ENCODE results near the gene LRRTM3. TPM values are rescaled to one million over a fixed set of nuclear protein-coding genes. Genes with fewer than 3 reads are reported as not detected.
A peak's percentile ranks its signal among the peaks of the same experiment; 100 is the strongest.

LRRTM3 gene
- total RNA-seq, 1 donor from 2014 or later = 2.8 TPM

DNA sequence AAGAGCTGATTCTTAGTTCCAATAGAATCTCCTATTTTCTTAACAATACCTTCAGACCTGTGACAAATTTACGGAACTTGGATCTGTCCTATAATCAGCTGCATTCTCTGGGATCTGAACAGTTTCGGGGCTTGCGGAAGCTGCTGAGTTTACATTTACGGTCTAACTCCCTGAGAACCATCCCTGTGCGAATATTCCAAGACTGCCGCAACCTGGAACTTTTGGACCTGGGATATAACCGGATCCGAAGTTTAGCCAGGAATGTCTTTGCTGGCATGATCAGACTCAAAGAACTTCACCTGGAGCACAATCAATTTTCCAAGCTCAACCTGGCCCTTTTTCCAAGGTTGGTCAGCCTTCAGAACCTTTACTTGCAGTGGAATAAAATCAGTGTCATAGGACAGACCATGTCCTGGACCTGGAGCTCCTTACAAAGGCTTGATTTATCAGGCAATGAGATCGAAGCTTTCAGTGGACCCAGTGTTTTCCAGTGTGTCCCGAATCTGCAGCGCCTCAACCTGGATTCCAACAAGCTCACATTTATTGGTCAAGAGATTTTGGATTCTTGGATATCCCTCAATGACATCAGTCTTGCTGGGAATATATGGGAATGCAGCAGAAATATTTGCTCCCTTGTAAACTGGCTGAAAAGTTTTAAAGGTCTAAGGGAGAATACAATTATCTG, 1.6 kb downstream of the LRRTM3 start:
- Mint-ChIP-seq H3K36me3 (ENCODE audit: low read depth) (no peaks in the 10 kb centered on the region), H3K4me3 (peak overlapping the region; percentile 81), H3K4me1 (peaks cover 59% of the 10 kb centered on the region), H3K27me3 (ENCODE audit: low read depth) (peaks cover 45% of the 10 kb centered on the region), H3K9me3 (no peaks in the 10 kb centered on the region), H3K27ac (ENCODE audit: unreplicated experiment) (no peak overlapping the region)
- DNase-seq (ENCODE audit: low read depth, low spot score) = no peak
- TF ChIP-seq CTCF (conservative IDR thresholded peaks at IDR 0.05) = no peak

GRCh38 chr10:66927971-66928770, 2.3 kb downstream of the LRRTM3 start:
- Mint-ChIP-seq H3K27me3 (ENCODE audit: low read depth) (peaks cover 45% of the 10 kb centered on the region), H3K36me3 (ENCODE audit: low read depth) (no peaks in the 10 kb centered on the region), H3K4me1 (peaks cover 59% of the 10 kb centered on the region), H3K9me3 (no peaks in the 10 kb centered on the region), H3K4me3 (peak overlapping the region; percentile 81), H3K27ac (ENCODE audit: unreplicated experiment) (no peak overlapping the region)
- TF ChIP-seq CTCF (conservative IDR thresholded peaks at IDR 0.05) = no peak
- no peak for DNase-seq (ENCODE audit: low read depth, low spot score)

DNA sequence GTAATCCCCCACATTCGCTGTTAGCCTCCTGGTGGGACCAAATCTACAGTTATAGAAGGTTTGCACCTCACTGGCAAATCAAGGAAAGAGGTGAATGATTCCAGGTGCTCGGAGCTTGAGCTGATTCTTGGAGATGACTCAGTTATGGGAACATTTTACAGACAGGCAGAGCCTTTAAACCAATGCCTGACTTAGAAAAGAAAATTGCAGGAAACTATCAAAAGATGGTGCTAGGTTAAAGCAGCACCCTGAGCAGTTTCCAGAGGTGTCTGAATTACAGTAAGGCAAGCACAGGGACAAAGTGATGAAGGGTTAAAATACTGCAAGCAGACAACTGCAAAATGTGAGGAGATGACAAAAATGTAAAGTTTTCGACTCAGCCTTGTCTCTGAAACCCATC, 2.9 kb downstream of the LRRTM3 start:
- TF ChIP-seq CTCF (conservative IDR thresholded peaks at IDR 0.05) = no peak
- Mint-ChIP-seq H3K36me3 (ENCODE audit: low read depth) (no peaks in the 10 kb centered on the region), H3K27me3 (ENCODE audit: low read depth) (peaks cover 45% of the 10 kb centered on the region), H3K9me3 (no peaks in the 10 kb centered on the region), H3K4me1 (peaks cover 59% of the 10 kb centered on the region), H3K4me3 (peak overlapping the region; percentile 81), H3K27ac (ENCODE audit: unreplicated experiment) (no peak overlapping the region)
- DNase-seq (ENCODE audit: low read depth, low spot score) = no peak

GRCh38 chr10:66929375-66929774, 3.5 kb downstream of the LRRTM3 start:
- Mint-ChIP-seq H3K36me3 (ENCODE audit: low read depth) (no peaks in the 10 kb centered on the region), H3K9me3 (no peaks in the 10 kb centered on the region), H3K4me1 (peaks cover 59% of the 10 kb centered on the region), H3K4me3 (peak overlapping the region; percentile 81), H3K27me3 (ENCODE audit: low read depth) (peaks cover 45% of the 10 kb centered on the region), H3K27ac (ENCODE audit: unreplicated experiment) (no peak overlapping the region)
- no peak for DNase-seq (ENCODE audit: low read depth, low spot score)
- TF ChIP-seq CTCF (conservative IDR thresholded peaks at IDR 0.05) = no peak

- Mint-ChIP-seq H3K4me3 (peak overlapping the region; percentile 75), H3K36me3 (ENCODE audit: low read depth) (no peaks in the 10 kb centered on the region), H3K27ac (ENCODE audit: unreplicated experiment) (no peak overlapping the region), H3K27me3 (ENCODE audit: low read depth) (peaks cover 37% of the 10 kb centered on the region), H3K4me1 (peaks cover 44% of the 10 kb centered on the region), H3K9me3 (no peaks in the 10 kb centered on the region)
- DNase-seq (ENCODE audit: low read depth, low spot score) = peak; percentile 33
- TF ChIP-seq CTCF (conservative IDR thresholded peaks at IDR 0.05) = peak; percentile 99
Observed at GRCh38 chr10:66931340-66931948, 5.6 kb downstream of the LRRTM3 start.

Measured in neural crest cell (in vitro differentiated cells).